Gastroesophageal sphincter (tissue), 4 donors: ENCODE results near the gene TAF8. TPM values are rescaled to one million over a fixed set of nuclear protein-coding genes. Genes with fewer than 3 reads are reported as not detected.

ENCODE experiments used
- ATAC-seq: fragments of 150-250 bp; one replicate; pipeline ENCODE4 v1.9.1; 2016; ENCODE audit warnings: mild to moderate bottlenecking, moderate library complexity
- H3K27ac ChIP-seq, 4 donors: fragments of 200-600 bp; sonication (generic) in 3 of 4; 1 replicate in 3 of 4; 2 replicates in 1 of 4; pipeline ENCODE4 v1.5.1; 2016 to 2019
- H3K27me3 ChIP-seq: fragments of 200-600 bp; sonication (generic); one replicate; pipeline ENCODE4 v1.5.1; 2019
- H3K36me3 ChIP-seq, 2 donors: fragments of 200-600 bp; sonication (generic); one replicate each; pipeline ENCODE4 v1.5.1; 2019; ENCODE audit warnings: control low read depth in 1 of 2
- H3K4me1 ChIP-seq, 3 donors: fragments of 200-600 bp; sonication (generic); 1 replicate in 2 of 3; 2 replicates in 1 of 3; pipeline ENCODE4 v1.5.1; 2016 to 2019; ENCODE audit warnings: control low read depth in 2 of 3
- H3K4me3 ChIP-seq, 2 donors: fragments of 200-600 bp; sonication (generic); one replicate each; pipeline ENCODE4 v1.5.1; 2019; ENCODE audit warnings: mild to moderate bottlenecking in 1 of 2, moderate library complexity in 1 of 2
- H3K9me3 ChIP-seq, 3 donors: fragments of 200-600 bp; sonication (generic); one replicate each; pipeline ENCODE4 v1.5.1; 2017 to 2019; ENCODE audit warnings: control low read depth in 2 of 3
- CTCF ChIP-seq, 4 experiments: fragments of 200-600 bp in 2 of 4; fragments of 450-650 bp in 2 of 4; sonication (generic) in 1 of 4; IDR thresholded peaks; one replicate each; pipeline ENCODE4 v1.5.1; 2017 to 2019; ENCODE audit warnings: antibody characterized with exemption in 4 of 4, mild to moderate bottlenecking in 2 of 4, moderate library complexity in 2 of 4
- EP300 ChIP-seq: sonication (generic); formaldehyde crosslinking; IDR thresholded peaks from one replicate; pipeline ENCODE4 v1.6.1; 2017; ENCODE audit warnings: antibody characterized with exemption, mild to moderate bottlenecking
- POLR2A ChIP-seq, 2 donors: fragments of 450-650 bp; IDR thresholded peaks; one replicate each; pipeline ENCODE4 v1.6.1; 2017; ENCODE audit warnings: antibody characterized with exemption in 2 of 2, mild to moderate bottlenecking in 2 of 2, moderate library complexity in 1 of 2
- POLR2AphosphoS5 ChIP-seq: sonication (generic); formaldehyde crosslinking; IDR thresholded peaks from one replicate; pipeline ENCODE4 v1.6.1; 2017; ENCODE audit warnings: antibody characterized with exemption
- WGBS, 2 donors: methylation state at CpG; one replicate each; pipeline ENCODE4 v1.1.5; 2018; ENCODE audit warnings: low coverage in 1 of 2; 5-methylcytosine and 5-hydroxymethylcytosine counted together
- total RNA-seq, 4 donors: library from RNA; depleted of rRNA; stranded (reverse); fragments of >200 nt; gene quantifications; one replicate each; pipeline ENCODE4 v1.1.0, GENCODE V29; 2016

Gene TAF8
- total RNA-seq, 4 donors from 2014 or later = 16.8 to 33.6 (median 24.2) TPM

GRCh38 chr6:42043787-42044475 lies 6.4 kb upstream of the TAF8 start:
- Histone ChIP-seq H3K9me3 (no peaks in the 10 kb centered on the region), H3K4me1 (peaks cover 17 to 96% (median 40%) of the 10 kb centered on the region in 3 donors), H3K36me3 (no peaks in the 10 kb centered on the region), H3K27me3 (no peaks in the 10 kb centered on the region), H3K4me3 (peak overlapping the region in 1 of 2 donors; percentile 28), H3K27ac (peak overlapping the region in 3 of 4 donors; percentile 44 to 94 (median 88))
- peak; percentile 96 to 98 (median 98) for TF ChIP-seq CTCF (IDR thresholded peaks at IDR 0.05)
- TF ChIP-seq POLR2AphosphoS5 = no peak
- WGBS, 2 donors = 0 to 40% methylated on average over 3 to 8 of the region's 21 CpGs
- peak; percentile 67 for ATAC-seq

- Histone ChIP-seq H3K36me3 (no peaks in the 10 kb centered on the region), H3K4me1 (peaks cover 16 to 91% (median 46%) of the 10 kb centered on the region in 3 donors), H3K4me3 (peak overlapping the region; percentile 5 to 80), H3K27ac (peak overlapping the region; percentile 69 to 95 (median 91)), H3K9me3 (no peaks in the 10 kb centered on the region), H3K27me3 (no peaks in the 10 kb centered on the region)
- 0 to 9% methylated on average over 6 to 7 of the region's 14 CpGs for WGBS, 2 donors
- ATAC-seq = peak; percentile 72
- TF ChIP-seq CTCF (IDR thresholded peaks at IDR 0.05) = no peak
- no peak for TF ChIP-seq EP300
- TF ChIP-seq POLR2AphosphoS5 = peak; percentile 82
- peak in 1 of 2 donors; percentile 24 for TF ChIP-seq POLR2A (IDR thresholded peaks at IDR 0.05)
These were observed 4.5 kb upstream of the TAF8 start for GRCh38 chr6:42045538-42046460.

- H3K27ac ChIP-seq = peak overlapping the region; percentile 69 to 95 (median 91)
- TF ChIP-seq POLR2A (IDR thresholded peaks at IDR 0.05) (no peak), POLR2AphosphoS5 (no peak), CTCF (IDR thresholded peaks at IDR 0.05) (no peak), EP300 (no peak)
- peaks cover 13 to 91% (median 43%) of the 10 kb centered on the region in 3 donors for H3K4me1 ChIP-seq
- H3K4me3 ChIP-seq = peak overlapping the region in 1 of 2 donors; percentile 80
- H3K9me3 ChIP-seq = no peaks in the 10 kb centered on the region
- 36 to 54% methylated on average over 6 to 12 of the region's 12 CpGs for WGBS, 2 donors
- no peaks in the 10 kb centered on the region for H3K36me3 ChIP-seq
- ATAC-seq = no peak
- H3K27me3 ChIP-seq = no peaks in the 10 kb centered on the region
These were observed 3.7 kb upstream of the TAF8 start for GRCh38 chr6:42046464-42047212.

GRCh38 chr6:42047213-42047590 lies 3.1 kb upstream of the TAF8 start:
- Histone ChIP-seq H3K9me3 (no peaks in the 10 kb centered on the region), H3K4me3 (peak overlapping the region; percentile 80 to 86), H3K27me3 (no peaks in the 10 kb centered on the region), H3K36me3 (peaks cover 0 to 4% of the 10 kb centered on the region in 2 donors), H3K4me1 (peaks cover 8 to 91% (median 42%) of the 10 kb centered on the region in 3 donors), H3K27ac (peak overlapping the region; percentile 69 to 95 (median 91))
- no peak for TF ChIP-seq POLR2A (IDR thresholded peaks at IDR 0.05)
- no peak for TF ChIP-seq EP300
- TF ChIP-seq CTCF (IDR thresholded peaks at IDR 0.05) = no peak
- TF ChIP-seq POLR2AphosphoS5 = no peak
- ATAC-seq = no peak
- WGBS, 2 donors = 26 to 32% methylated on average over 3 of the region's 4 CpGs
